Medulla oblongata (tissue), 1 donor: Measurements from ENCODE around the gene RFX2.
"Not testable (repeated sequence)": the region's sequence is repeated elsewhere in the genome, so short reads cannot be mapped to it uniquely, and the experiment has no call there.

Experiments used
- DNase-seq: peaks from one replicate; pipeline ENCODE4 v3.0.0-alpha.2; 2015; ENCODE audit errors: extremely low spot score

Gene RFX2

GRCh38 chr19:6012426-6013170 lies 97.7 kb downstream of the RFX2 start:
- no peak for DNase-seq

GRCh38 chr19:6011794-6012193 lies 98.5 kb downstream of the RFX2 start:
- no peak for DNase-seq

GRCh38 chr19:6011206-6011605 lies 99.1 kb downstream of the RFX2 start:
- no peak for DNase-seq

- DNase-seq: no peak
These were observed 100.2 kb downstream of the RFX2 start for GRCh38 chr19:6010107-6010506.

GRCh38 chr19:6007866-6008265 lies 102.4 kb downstream of the RFX2 start:
- no peak for DNase-seq

GRCh38 chr19:6006896-6007295 lies 103.4 kb downstream of the RFX2 start:
- DNase-seq: no peak

GRCh38 chr19:6006070-6006446 lies 104.2 kb downstream of the RFX2 start:
- not testable (repeated sequence) for DNase-seq

GRCh38 chr19:6005321-6006069 lies 104.8 kb downstream of the RFX2 start:
- DNase-seq: no peak

- DNase-seq: no peak
These were observed 106.3 kb downstream of the RFX2 start for GRCh38 chr19:6003976-6004375.

- DNase-seq: no peak
These were observed 107.7 kb downstream of the RFX2 start for GRCh38 chr19:6002591-6002990.

GRCh38 chr19:6000228-6000847 lies 110.0 kb downstream of the RFX2 start:
- no peak for DNase-seq

GRCh38 chr19:5999693-6000092 lies 110.6 kb downstream of the RFX2 start:
- DNase-seq: no peak

- DNase-seq: no peak
These were observed 112.9 kb downstream of the RFX2 start for GRCh38 chr19:5997371-5997770.

GRCh38 chr19:5996623-5997320 lies 113.5 kb downstream of the RFX2 start:
- no peak for DNase-seq

- DNase-seq: no peak
These were observed 114.2 kb downstream of the RFX2 start for GRCh38 chr19:5996102-5996501.

- DNase-seq: no peak
These were observed 114.7 kb downstream of the RFX2 start for GRCh38 chr19:5995606-5996005.

- no peak for DNase-seq
These were observed 115.7 kb downstream of the RFX2 start for GRCh38 chr19:5994405-5995165.

- DNase-seq: no peak
These were observed 116.5 kb downstream of the RFX2 start for GRCh38 chr19:5993648-5994358.

- no peak for DNase-seq
These were observed 117.1 kb downstream of the RFX2 start for GRCh38 chr19:5993201-5993600.

- no peak for DNase-seq
These were observed 117.5 kb downstream of the RFX2 start for GRCh38 chr19:5992756-5993155.
